B cell (primary cell): ENCODE measurements around the gene SERINC5.

Source experiments
- CTCF ChIP-seq: fragments of 200-600 bp; IDR thresholded peaks from one replicate; pipeline ENCODE4 v1.8.0; 2022; ENCODE audit warnings: antibody characterized with exemption, mild to moderate bottlenecking
- EZH2 ChIP-seq: IDR thresholded peaks from 2 replicates; pipeline ENCODE4 v1.6.1; 2012; ENCODE audit warnings: borderline replicate concordance, low read depth, mild to moderate bottlenecking, moderate library complexity, low read length; ENCODE audit not compliant: insufficient read depth, poor library complexity, severe bottlenecking

- TF ChIP-seq EZH2 (no peak), CTCF (no peak)
These were observed 148.9 kb downstream of the SERINC5 start for GRCh38 chr5:80106916-80107315.
